Stimulated activated naive CD8-positive, alpha-beta T cell treated with anti-CD3 and anti-CD28 coated beads, Interleukin-15, Interleukin-2, amounts not matched to agents 100 U/mL and 50 U/mL, for 24 hours (primary cell): ENCODE data around the gene LRRC9.
"Not testable (repeated sequence)": the region's sequence is repeated elsewhere in the genome, so short reads cannot be mapped to it uniquely, and the experiment has no call there.

Experiments used
- ATAC-seq: fragments of 150-1000 bp; cut with Tn5 transposase; one replicate; pipeline ENCODE4 v1.10.0; 2021
- DNase-seq: peaks from one replicate; pipeline ENCODE4 v3.0.0; 2021

LRRC9 gene

GRCh38 chr14:59919570-59920377 lies at the start of gene LRRC9:
Gene LRRC9, plus strand, starts transcription at chr14:59920144.
- ATAC-seq: no peak

DNA sequence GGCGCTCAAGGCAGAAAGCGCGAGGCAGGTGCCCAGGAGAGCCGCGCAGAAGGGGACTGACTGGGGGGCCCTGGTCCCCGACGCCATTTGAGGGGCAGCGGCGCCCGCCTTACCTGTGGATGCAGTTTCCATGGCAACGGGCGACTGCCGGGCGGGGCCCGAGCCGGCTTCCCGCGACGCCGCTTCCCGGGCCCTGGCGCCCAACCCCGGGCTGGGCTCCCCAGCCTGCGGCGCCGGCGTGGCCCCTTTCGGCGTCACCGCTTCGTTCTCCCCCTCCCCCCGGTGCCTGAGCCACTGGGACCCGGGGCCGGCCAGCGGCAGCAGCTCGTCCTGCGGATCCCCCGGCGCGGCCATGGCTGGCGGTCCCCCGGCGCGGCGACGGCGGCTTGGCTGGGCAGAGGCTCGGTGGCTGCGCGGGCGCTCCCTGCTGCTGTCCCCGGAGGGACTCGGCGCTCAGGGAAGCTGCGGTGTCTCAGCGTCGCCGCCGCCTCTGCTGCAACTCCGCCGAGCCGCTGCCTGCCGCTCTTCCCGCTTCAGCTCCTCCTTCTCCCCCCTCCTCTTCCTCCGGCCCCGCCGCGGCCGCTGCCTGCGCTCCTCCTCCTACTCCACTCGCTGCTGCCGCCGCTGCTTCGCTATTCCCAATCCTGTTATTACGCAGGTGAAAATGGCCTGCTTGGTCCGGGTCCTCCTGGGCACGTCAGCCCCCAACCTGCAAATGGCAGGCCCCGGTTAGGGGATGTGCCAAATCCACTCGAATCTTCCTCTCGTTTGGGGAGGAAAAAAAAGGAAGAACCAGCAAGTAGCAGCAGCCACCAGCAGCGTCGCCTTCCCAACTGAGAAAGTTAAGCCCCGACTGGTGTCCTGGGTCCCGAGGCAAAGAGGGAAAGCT lies 49.4 kb upstream of the LRRC9 start, which contains the start of gene RTN1:
TSS of gene RTN1 (minus strand) at position 500 of the 889 bp plus-strand sequence. CDS start at position 354, 146 bp downstream.
- ATAC-seq (peak; percentile 68), DNase-seq (peak; percentile 30)

More at GRCh38 chr14:59919570-59920377, at the start of gene LRRC9:
- DNase-seq: peak; percentile 14

DNA sequence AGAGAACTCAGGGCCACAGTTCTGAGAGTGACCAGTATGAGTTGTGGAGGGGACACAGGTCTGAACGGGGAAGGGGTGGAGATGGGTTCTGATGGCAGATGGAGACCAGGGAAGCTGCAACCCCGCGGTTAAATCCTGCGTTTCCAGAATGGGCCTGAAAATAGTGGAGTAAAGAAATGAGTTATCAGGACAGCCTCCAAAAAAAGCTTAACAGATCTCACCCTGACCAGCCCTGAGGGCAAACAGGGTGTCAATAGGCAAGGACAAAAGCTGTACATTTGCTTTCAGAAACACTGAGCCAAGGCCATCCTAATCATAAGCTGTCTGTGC lies 48.8 kb upstream of the LRRC9 start:
- ATAC-seq (no peak), DNase-seq (no peak)

- ATAC-seq: no peak
- no peak for DNase-seq
Observed at GRCh38 chr14:59882957-59883356, 37.0 kb upstream of the LRRC9 start.

DNA sequence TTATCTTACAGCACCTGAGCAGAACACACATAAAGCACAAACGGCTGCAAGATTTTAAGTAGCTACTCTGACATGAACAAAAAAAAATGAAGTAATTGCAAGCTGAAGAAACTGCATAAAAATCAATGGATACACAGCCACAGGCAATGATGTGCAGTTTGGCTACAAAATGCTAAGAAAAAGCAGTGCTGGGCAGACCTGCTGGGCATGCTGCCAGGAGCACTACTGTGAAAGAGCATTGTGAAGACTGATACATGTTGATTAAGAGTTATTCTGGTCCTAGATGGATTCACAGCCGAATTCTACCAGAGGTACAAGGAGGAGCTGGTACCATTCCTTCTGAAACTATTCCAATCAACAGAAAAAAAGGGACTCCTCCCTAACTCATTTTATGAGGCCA lies 29.3 kb upstream of the LRRC9 start:
- no peak for DNase-seq
- ATAC-seq: no peak

GRCh38 chr14:59895721-59896120 lies 24.2 kb upstream of the LRRC9 start:
- DNase-seq: no peak
- no peak for ATAC-seq

DNA sequence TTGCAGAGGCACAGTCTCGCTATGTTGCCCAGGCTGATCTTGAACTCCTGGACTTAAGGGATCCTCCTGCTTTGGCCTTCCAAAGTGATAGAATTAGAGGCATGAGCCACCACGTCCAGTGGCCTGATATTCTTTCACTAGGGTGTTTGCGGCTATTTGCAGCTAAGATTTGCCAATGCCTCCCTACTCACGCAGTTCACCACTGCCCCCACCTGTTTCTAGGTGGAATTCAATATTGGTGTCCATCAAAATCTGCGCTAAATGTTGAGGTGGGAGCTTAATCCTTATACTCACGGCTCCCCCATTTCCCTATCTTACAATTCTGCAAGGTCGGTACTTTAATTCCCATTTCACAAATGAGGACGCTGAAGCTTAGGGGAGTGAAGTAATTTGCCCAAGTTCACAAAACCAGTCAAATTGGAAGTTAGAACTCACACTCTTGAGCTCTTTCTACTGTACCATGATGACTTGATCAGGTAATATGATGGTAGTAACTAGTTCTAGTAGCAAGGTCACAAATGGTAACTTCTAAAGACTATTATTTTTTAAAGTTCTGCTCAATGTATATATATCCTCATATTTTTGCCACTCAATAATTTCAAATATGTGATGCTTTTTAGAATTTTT lies 22.1 kb upstream of the LRRC9 start:
- DNase-seq (no peak), ATAC-seq (no peak)

- ATAC-seq (no peak), DNase-seq (no peak)
Observed at GRCh38 chr14:59900556-59900955, 19.4 kb upstream of the LRRC9 start.

DNA sequence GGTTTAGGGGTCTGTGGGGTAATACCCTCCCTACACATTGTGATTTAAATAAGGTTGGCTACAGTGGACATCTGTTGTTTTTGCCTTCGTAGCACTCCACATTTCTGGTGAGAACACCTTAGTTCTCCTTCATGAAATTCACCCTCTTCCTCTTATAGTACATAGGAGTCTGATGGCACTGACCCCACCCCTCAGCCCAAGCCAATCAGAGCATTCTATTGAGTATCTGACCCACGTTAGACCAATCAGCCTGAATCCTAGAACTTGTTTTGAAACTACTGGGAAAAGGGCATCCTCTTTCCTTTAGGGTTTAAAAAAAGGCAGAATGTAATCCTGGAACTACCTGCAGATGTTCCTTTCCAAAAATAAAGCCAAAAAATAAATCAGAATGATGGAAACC lies 15.8 kb upstream of the LRRC9 start:
- ATAC-seq (no peak), DNase-seq (no peak)

GRCh38 chr14:59905188-59905587 lies 14.8 kb upstream of the LRRC9 start:
- DNase-seq: no peak
- no peak for ATAC-seq

DNA sequence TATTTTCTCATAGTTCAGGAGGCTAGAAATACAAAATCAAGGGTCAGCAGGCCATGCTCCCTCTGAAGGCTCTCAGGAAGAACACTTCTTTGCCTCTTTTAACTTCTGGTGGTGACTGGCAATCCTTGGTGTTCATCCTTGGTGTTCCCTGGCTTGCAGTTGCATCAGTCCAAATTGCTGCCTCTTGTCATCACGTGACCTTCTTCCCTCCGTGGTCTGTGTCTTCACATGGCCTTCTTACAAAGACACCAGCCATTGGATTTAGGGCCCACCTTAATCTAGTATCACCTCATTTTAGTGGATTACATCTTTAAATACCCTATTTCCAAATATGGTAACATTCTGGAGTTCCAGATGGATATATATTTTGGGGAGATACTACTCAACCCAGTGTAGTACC lies 7.5 kb upstream of the LRRC9 start:
- ATAC-seq (no peak), DNase-seq (no peak)

GRCh38 chr14:59913187-59913586 lies 6.8 kb upstream of the LRRC9 start:
- ATAC-seq: no peak
- DNase-seq: no peak

DNA sequence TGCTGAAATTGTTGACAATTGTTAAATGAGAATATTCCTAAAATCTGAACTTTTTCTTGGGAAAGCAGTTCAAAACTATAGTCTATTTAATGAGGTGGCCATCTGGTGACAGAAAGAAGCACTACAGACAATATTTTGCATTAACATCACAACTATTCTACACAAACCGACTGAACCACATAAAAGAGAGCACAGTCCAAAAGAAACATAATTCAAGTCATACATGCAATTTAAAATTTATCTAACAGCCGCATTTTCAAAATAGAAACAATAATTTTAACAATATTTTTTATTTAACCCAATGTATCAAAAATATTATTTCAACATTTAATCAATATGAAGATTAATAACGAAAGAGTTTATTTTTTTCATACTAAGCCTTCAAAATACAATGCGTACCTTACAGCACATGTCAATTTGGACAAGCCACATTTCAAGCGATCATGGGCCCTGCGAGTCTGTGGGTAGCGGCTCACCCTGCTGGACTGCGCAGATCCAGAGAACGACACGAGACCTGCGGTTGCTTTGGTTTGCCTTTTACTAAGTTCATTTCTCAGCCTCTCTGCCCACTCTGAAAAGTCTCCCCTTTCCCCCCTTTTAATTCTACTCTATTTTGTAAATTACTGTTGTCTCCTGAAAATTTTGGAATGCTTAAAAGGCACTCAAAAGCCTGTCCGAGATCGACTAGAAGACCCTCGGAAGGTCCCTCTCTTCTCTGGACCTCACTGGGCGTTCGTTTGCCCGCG lies 947 bp upstream of the LRRC9 start:
- ATAC-seq (no peak), DNase-seq (peak; percentile 18)

GRCh38 chr14:59920378-59920683 lies 387 bp downstream of the LRRC9 start:
- ATAC-seq: no peak
- no peak for DNase-seq

DNA sequence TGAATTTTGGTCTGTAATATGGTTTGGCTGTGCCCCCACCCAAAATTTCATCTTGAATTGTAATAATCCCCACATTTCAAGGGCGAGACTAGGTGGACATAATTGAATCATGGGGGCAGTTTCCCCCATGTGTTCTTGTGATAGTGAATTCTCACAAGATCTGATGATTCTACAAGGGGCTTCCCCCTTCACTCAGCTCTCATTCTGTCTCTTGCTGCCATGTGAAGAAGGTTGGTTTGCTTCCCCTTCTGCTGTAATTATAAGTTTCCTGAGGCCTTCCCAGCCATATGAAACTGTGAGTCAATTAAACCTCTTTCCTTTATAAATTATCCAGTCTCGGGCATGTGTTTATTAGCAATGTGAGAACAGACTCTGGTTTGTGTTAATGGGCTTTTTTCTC lies 5.9 kb downstream of the LRRC9 start:
- DNase-seq (no peak), ATAC-seq (peak; percentile 82)

DNA sequence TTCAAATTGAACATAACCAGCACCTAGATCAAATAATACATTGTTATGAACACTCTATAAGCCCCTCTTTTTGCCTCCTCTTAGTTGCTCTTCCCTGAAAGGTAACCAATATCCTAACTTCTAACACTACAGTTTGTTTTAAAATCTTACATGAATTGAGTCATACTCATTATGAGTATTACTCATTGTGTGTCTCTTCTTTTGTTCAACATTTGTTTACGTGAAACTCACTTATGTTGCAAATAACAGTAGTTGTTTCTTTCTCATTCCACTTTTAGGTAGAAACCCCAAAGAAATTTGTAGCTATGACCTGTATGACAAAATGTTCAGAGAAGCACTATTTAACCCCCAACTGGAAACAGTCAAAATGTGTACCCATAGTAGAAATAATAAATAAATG lies 6.6 kb downstream of the LRRC9 start:
- peak; percentile 29 for ATAC-seq
- no peak for DNase-seq

DNA sequence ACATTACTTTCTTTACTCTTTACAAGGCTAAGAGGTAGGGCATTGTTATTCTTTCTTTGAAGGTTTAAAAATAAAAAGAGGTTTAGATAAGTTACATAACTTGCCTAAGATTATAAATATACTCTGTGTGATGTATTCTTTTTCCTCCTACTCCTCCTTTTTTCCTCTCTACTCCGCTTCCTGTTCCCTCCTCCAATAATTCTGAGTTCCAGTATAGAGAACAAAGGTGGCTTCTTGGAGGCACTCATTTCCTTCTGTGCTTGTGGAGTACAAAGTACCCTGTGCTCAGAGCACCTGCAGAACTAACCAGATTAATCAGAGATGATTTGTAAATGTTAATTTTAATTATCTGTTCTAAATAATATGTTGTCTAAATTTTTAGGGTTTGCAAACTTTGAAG lies 11.3 kb downstream of the LRRC9 start:
- DNase-seq (no peak), ATAC-seq (no peak)

DNA sequence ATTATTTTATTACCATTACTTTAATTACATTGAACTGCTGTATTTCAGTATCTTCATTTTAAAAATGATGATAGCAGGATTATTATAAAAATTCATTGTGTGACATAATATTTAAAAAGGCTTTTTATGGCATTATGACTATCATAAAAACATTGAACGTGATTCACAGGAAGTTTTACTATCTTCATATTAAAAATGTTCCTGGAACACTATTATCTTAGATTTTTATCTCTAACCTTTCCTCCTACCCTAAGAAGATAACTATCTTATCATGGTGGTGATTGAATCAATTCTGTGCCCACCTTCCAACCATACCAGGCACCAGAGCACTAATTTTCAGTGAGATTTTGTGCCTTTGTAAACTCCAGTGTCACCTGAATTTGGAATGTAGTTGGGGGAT lies 16.2 kb downstream of the LRRC9 start:
- ATAC-seq (no peak), DNase-seq (no peak)

DNA sequence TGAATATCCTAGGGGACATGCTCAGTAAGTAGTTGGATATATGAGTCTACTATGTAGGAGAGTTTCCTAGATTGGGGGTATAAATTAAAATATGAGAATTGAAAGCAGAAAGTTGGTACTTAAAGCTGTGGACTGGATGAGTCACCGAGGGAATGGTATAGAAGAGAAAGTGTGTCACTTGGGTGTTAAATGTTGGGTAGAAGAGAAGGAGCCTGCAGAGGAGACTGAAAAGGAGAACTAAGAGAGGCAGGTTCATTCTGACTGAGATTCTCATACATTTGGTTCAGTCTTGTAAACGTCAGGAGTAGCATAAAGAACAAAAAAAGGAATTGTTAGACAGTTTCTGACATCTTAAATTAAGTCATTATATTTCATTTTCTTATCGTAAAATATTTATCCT lies 19.9 kb downstream of the LRRC9 start:
- ATAC-seq: peak; percentile 65
- DNase-seq: no peak

DNA sequence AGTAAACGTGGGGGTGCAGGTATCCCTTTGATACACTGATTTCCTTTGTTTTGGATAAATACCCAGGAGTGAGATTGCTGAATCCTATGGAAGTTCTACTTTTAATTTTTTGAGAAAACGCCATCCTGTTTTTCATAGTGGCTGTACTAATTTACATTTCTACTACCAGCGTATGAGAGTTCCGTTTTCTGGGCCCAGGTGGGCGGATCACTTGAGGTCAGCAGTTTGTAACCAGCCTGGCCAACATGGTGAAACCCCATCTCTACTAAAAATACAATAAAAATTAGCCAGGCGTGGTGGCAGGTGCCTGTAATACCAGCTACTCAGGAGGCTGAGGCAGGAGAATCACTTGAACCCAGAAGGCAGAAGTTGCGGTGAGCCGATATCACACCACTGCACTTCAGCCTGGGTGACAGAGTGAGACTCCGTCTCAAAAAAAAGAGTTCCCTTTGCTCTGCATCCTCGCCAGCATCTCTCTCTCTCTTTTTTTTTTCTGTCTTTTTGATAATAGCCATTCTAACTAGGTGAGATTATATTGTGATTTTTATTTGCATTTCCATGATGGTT lies 22.4 kb downstream of the LRRC9 start:
- not testable (repeated sequence) for DNase-seq, ATAC-seq

DNA sequence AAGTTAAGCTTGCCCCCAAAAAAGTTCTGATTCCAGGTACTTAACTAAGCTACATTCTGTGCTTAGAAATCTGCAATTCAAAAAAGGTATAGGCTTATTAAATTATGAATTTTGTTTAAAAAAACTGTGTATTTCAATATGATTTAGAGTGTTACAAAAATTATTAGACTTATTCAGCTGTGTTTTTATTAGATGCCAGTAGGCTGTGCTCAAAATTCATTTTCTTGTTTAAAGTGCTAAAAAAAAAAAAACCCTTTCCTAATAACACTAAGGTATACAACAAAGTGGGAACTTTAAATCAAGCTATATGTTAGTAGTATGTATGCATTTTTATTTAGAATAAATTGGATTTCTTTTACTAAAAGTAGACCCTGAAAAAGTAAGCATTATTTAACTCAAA lies 25.0 kb downstream of the LRRC9 start:
- ATAC-seq (no peak), DNase-seq (no peak)

- not testable (repeated sequence) for DNase-seq, ATAC-seq
Observed at GRCh38 chr14:59952141-59952540, 32.2 kb downstream of the LRRC9 start.
